K562 (cell line): ENCODE data around the gene ATP5F1D. TPM values are rescaled to one million over a fixed set of nuclear protein-coding genes. Genes with fewer than 3 reads are reported as not detected.

Experiments
- ARID1B ChIP-seq: fragments of 450-650 bp; IDR thresholded peaks from 2 replicates; pipeline ENCODE4 v1.6.1; 2016; ENCODE audit warnings: antibody characterized with exemption, mild to moderate bottlenecking, inconsistent platforms
- ARID4B ChIP-seq: sonication (generic); formaldehyde crosslinking; IDR thresholded peaks from 2 replicates; pipeline ENCODE4 v1.8.0; 2022; ENCODE audit warnings: mild to moderate bottlenecking, missing genetic modification reagents
- EP400 ChIP-seq: fragments of 450-650 bp; IDR thresholded peaks from 2 replicates; pipeline ENCODE4 v1.6.1; 2017; ENCODE audit warnings: antibody characterized with exemption, mild to moderate bottlenecking, moderate library complexity
- IRF9 ChIP-seq: fragments of 450-650 bp; IDR thresholded peaks from 2 replicates; pipeline ENCODE4 v1.6.1; 2016; ENCODE audit warnings: missing biosample characterization, missing genetic modification characterization
- MIER1 ChIP-seq: fragments of 450-650 bp; IDR thresholded peaks from 2 replicates; pipeline ENCODE4 v1.6.1; 2016; ENCODE audit warnings: antibody characterized with exemption, mild to moderate bottlenecking, low read depth
- SOX6 ChIP-seq: fragments of 450-650 bp; IDR thresholded peaks from 2 replicates; pipeline ENCODE4 v1.6.1; 2014; ENCODE audit warnings: mild to moderate bottlenecking
- STAG1 ChIP-seq: sonication (generic); formaldehyde crosslinking; IDR thresholded peaks from 2 replicates; pipeline ENCODE4 v1.5.0; 2020; ENCODE audit warnings: missing genetic modification reagents, borderline replicate concordance
- TFAP4 ChIP-seq: sonication (generic); formaldehyde crosslinking; IDR thresholded peaks from 2 replicates; pipeline ENCODE4 v1.8.0; 2022; ENCODE audit warnings: missing genetic modification reagents, mild to moderate bottlenecking, moderate library complexity, borderline replicate concordance
- ZBTB11 ChIP-seq, 3 experiments: fragments of 200-800 bp in 1 of 3; fragments of 250-450 bp in 1 of 3; fragments of 450-650 bp in 1 of 3; sonication (Bioruptor Pico) in 1 of 3; sonication (Bioruptor generic) in 1 of 3; formaldehyde crosslinking in 1 of 3; IDR thresholded peaks; 2 replicates each; pipeline versions ENCODE4 v1.6.1 to v1.8.0; 2016 to 2022; ENCODE audit warnings: mild to moderate bottlenecking in 2 of 3, missing genetic modification characterization in 2 of 3, missing compliant biosample characterization in 1 of 3, moderate library complexity in 1 of 3
- ZC3H4 ChIP-seq: sonication (generic); formaldehyde crosslinking; IDR thresholded peaks from 2 replicates; pipeline ENCODE4 v1.9.0; 2021; ENCODE audit warnings: missing genetic modification reagents, borderline replicate concordance
- polyA plus RNA-seq, 8 experiments: library from polyadenylated mRNA; depleted of rRNA in 4 of 8; stranded (reverse) in 5 of 8; unstranded in 3 of 8; fragments of >200 nt; fragmentation: Nextera tagmentation in 2 of 8; fragmentation: Illumina TruSeq in 1 of 8; extraction: Ambion mirVana in 2 of 8; extraction: Trizol in 1 of 8; gene quantifications; 2 replicates each; pipeline versions ENCODE4 v1.2.1 to v1.2.3, GENCODE V29; 2011 to 2014; ENCODE audit warnings: inconsistent platforms in 1 of 8, missing spikeins in 1 of 8
- total RNA-seq, 7 experiments: library from RNA; depleted of rRNA in 6 of 7; stranded (reverse); fragments of >200 nt in 6 of 7; fragmentation: Illumina TruSeq in 2 of 7; extraction: Trizol in 2 of 7; gene quantifications; 2 replicates each; pipeline versions ENCODE4 v1.2.1 to v1.2.3, GENCODE V29; 2011 to 2021; ENCODE audit warnings: low replicate concordance in 1 of 7

Gene ATP5F1D
- total and polyA plus RNA-seq, 9 of the 15 experiments (the other 6 are each of a cell fraction or from before 2014, with no cell fraction given): 3.9 to 409 (median 36.8) TPM

- no peak for TF ChIP-seq ARID1B
- TF ChIP-seq TFAP4 (CRISPR knock-in tag): peak; percentile 16; the same call in 1 of the 2 replicates
- TF ChIP-seq IRF9 (tag): no peak
- peak; percentile 37; the same call in 1 of the 2 replicates for TF ChIP-seq SOX6
- TF ChIP-seq MIER1: no peak
- TF ChIP-seq ZC3H4 (CRISPR knock-in tag): peak; percentile 57; the same call in 1 of the 2 replicates
- no peak for TF ChIP-seq ZBTB11 (CRISPR knock-in tag; IDR thresholded peaks at IDR 0.05)
- peak; percentile 85 for TF ChIP-seq ARID4B (CRISPR knock-in tag)
- no peak for TF ChIP-seq EP400
- TF ChIP-seq STAG1 (CRISPR knock-in tag): peak; percentile 87
Observed at GRCh38 chr19:1266916-1267476, 25.4 kb downstream of the ATP5F1D start (continued).
